GM12892 (cell line): ENCODE data around the gene NTN1.

Source experiments
- POLR2A ChIP-seq: IDR thresholded peaks from 2 replicates; pipeline ENCODE4 v1.6.1; 2011; ENCODE audit warnings: low read depth, low read length, control low read depth
- POLR2AphosphoS5 ChIP-seq: IDR thresholded peaks from 2 replicates; pipeline ENCODE4 v1.6.1; 2011; ENCODE audit warnings: low read depth, low read length, control low read depth
- TAF1 ChIP-seq: IDR thresholded peaks from 2 replicates; pipeline ENCODE4 v1.6.1; 2011; ENCODE audit warnings: low read depth, mild to moderate bottlenecking, control low read depth, low read length, borderline replicate concordance

DNA sequence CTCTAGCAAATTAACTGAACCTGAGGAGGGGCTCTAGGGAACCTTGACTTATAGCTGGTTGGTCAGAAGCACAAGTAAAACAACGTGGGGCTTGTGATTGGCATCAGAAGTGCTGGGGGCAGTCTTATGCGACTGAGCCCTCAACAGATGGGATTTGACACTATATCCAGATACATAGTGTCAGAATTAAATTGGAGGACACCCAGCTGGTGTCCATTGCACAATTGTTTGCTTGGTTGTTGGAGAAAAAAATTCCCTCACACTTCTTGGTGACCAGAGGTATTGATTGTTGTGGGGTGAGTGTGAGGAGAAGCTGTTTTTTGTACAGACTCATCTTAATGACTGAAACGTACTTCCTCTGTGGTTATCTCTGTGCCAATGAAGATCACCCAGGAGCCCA, 59.7 kb downstream of the NTN1 start:
- TF ChIP-seq POLR2AphosphoS5 (no peak), POLR2A (no peak), TAF1 (no peak)
